ENCODE data around the gene WIPF3.
"Not testable (repeated sequence)": the region's sequence is repeated elsewhere in the genome, so short reads cannot be mapped to it uniquely, and the experiment has no call there.

Gene WIPF3

DNA sequence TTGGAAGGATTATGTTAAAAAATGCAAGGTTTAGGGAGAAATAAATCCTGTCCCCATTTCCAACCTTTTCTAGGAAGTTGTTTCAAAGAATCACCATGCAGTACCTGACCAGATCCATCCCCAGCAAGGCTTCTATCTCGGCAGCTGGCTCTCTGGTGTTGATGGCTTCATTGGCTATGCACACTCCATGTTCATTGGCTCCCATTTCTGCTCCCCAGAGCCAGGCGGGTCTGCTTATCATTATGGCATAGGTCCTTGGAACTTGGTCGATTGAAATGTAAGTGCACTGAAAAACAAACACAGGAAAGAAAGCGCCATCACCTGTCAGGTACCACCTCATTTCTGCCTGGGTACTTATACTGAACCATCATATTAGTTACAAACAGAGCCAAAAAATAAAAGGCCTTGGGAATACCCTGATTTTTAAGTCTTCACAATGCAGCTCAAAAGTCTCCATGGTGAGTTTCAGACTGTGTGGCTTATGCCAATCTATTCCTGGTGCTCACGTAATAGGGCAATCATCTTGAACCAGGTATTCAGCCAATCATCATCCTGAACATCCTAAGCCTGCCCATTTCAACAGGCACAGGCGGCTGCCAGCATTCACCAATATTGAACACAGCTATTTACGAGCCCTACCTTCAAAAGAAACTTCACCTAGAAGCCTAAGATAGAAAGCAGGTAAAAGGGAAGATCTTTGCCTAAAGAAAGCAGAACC, 148.9 kb downstream of the WIPF3 start:
- DNase-seq (ENCODE audit: extremely low read depth, low read depth): no peak

DNA sequence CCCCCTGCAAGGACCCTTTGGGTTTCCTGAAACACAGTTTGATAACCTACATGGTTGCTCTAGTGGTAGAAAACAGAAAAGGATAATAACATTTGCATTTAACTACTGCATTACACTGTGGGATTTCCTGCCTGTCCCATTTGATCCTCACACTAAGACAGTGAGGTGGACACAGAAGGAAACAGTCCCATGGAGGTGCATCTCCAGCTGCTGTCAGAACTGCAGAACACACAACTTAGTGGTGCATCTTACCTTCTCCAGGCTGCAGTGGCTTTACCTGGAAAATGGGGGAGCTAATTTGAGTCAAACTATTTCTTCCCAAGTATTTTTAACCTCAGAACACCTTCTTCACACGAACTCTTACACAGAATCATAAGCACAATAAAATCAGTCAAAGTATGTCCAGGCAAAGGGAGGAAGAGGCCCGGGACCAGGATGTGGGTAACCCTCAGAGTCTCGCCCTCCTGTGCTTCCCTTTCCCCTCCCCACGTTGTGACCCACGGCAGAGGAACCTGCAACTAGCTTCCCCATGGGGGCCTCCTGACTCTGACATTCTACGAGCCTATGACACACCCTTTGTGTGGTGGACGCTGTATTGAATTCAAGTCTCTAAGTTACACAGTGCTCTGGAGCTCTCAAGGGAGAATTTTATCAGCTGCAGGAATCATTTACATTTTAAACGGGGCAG, 149.6 kb downstream of the WIPF3 start:
- DNase-seq (ENCODE audit: extremely low read depth, low read depth): no peak
- no peak for TF ChIP-seq CTCF (IDR thresholded peaks at IDR 0.05; ENCODE audit: low read depth, low read length)

More for the DNA sequence above, 148.9 kb downstream of the WIPF3 start:
- TF ChIP-seq CTCF (IDR thresholded peaks at IDR 0.05; ENCODE audit: low read depth, low read length): no peak

GRCh38 chr7:29956487-29956836, 150.2 kb downstream of the WIPF3 start:
- no peak for TF ChIP-seq CTCF (IDR thresholded peaks at IDR 0.05; ENCODE audit: low read depth, low read length)
- no peak for DNase-seq (ENCODE audit: extremely low read depth, low read depth)

DNA sequence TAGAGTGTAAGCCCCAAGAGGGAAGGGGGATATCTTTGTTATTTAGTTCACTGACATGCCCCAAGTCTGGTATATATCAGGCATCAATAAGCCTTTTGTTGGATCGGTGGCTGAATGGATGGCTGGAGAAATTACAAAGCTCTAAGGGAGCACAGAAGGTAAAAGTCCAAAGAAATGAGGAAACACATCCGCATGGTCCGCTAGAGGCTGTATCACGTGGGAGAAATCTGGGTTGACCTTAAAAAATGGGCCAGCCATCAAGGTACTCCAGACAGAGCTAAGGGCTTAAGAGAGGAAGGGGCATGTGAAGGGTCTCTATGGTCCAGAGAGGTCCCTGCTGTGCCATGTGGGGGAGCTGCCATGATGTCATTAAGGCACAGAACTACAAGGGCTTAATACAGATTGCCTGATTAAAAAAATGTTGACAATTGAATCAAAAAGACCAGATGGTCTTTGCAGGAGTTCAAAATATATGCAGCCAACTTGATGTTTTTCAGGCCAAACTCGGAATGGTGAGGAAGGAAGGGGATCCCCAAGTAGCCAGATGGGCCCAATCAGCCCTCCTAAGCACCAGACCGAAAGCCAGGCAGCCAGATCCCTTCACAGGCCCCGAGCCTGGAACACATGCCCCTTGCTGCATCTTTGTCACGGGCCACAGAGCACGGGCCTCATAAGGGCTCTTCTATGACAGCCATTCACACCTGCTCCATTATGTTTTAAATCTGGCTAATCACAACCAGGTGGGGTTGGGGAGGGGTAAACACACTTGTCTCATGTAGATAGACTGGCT, 151.4 kb downstream of the WIPF3 start:
- no peak for DNase-seq (ENCODE audit: extremely low read depth, low read depth)
- no peak for TF ChIP-seq CTCF (IDR thresholded peaks at IDR 0.05; ENCODE audit: low read depth, low read length)

DNA sequence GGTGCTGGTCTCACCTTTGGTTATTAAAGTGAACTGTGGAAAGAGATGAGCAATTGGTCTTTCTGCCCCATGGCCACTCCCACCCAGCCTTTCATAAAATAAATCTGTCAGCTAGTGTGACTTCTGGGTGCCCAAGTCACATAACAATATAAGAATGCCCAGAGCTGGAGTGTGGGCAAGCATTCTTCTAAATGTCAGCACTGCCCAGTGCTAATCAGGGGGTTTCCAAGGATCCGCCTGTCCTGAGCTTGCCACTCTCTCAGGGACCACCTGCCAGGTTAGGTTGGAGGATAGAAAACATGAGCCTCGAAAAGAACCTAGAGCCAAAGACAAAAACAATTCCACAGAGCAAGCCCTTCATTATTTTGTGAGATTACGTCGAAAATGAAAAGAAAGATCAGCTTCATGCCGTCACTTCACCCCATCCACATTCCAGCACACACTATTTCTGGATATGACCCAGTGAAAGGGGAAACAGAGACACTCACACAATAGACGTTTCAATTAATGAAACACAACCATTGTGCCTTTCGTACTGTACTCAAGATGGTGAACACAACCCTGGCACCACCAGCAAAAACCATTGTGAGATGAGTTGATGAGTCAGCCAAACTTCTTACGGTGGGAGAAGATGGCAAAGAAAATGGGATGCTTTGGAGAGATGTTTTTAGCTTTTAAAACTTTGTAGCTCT, 152.5 kb downstream of the WIPF3 start:
- DNase-seq (ENCODE audit: extremely low read depth, low read depth): no peak
- TF ChIP-seq CTCF (IDR thresholded peaks at IDR 0.05; ENCODE audit: low read depth, low read length): no peak

- not testable (repeated sequence) for DNase-seq (ENCODE audit: extremely low read depth, low read depth)
Measured at GRCh38 chr7:29961611-29962010, 155.3 kb downstream of the WIPF3 start.

GRCh38 chr7:29962035-29962434, 155.7 kb downstream of the WIPF3 start:
- no peak for TF ChIP-seq CTCF (IDR thresholded peaks at IDR 0.05; ENCODE audit: low read depth, low read length)
- DNase-seq (ENCODE audit: extremely low read depth, low read depth): no peak

Measured in AG09319 (cell line).